ENCODE data around the gene SPTLC1. TPM values are rescaled to one million over a fixed set of nuclear protein-coding genes. Genes with fewer than 3 reads are reported as not detected.

The SPTLC1 gene
- total and polyA plus RNA-seq, 2 of the 13 experiments (the other 11 are each of a cell fraction or from before 2014, with no cell fraction given) = 56.2 to 72.5 TPM

GRCh38 chr9:92138157-92138959 is 23.1 kb upstream of the SPTLC1 start (continued):
- TF ChIP-seq ATF6 (CRISPR knock-in tag; conservative IDR thresholded peaks at IDR 0.05) (no peak), HOXA7 (CRISPR knock-in tag; IDR thresholded peaks at IDR 0.05) (no peak), FOXJ3 (CRISPR knock-in tag; IDR thresholded peaks at IDR 0.05; ENCODE audit: borderline replicate concordance) (no peak), NR2F6 (IDR thresholded peaks at IDR 0.05) (peak; percentile 93), NR2F6 (CRISPR knock-in tag; IDR thresholded peaks at IDR 0.05) (peak; percentile 93), NFATC3 (CRISPR knock-in tag; IDR thresholded peaks at IDR 0.05) (no peak; the same call in 1 of the 2 replicates), NAIF1 (CRISPR knock-in tag; IDR thresholded peaks at IDR 0.05; ENCODE audit: borderline replicate concordance) (no peak), CCAR2 (optimal IDR thresholded peaks at IDR 0.05; ENCODE audit: low read depth, low read length) (no peak), SMAD9 (CRISPR knock-in tag; IDR thresholded peaks at IDR 0.05) (0 out of 2 replicates have a peak, but pooled peaks have one; percentile 27), ZNF510 (CRISPR knock-in tag; IDR thresholded peaks at IDR 0.05; ENCODE audit: low read depth) (no peak), TSC22D2 (CRISPR knock-in tag; IDR thresholded peaks at IDR 0.05; ENCODE audit: borderline replicate concordance) (no peak), ZBTB42 (CRISPR knock-in tag; IDR thresholded peaks at IDR 0.05) (no peak), MIER3 (CRISPR knock-in tag; IDR thresholded peaks at IDR 0.05; ENCODE audit: borderline replicate concordance) (0 out of 2 replicates have a peak, but pooled peaks have one; percentile 42), ONECUT2 (CRISPR knock-in tag; IDR thresholded peaks at IDR 0.05) (no peak), ZNF776 (CRISPR knock-in tag; IDR thresholded peaks at IDR 0.05) (no peak), ZNF737 (CRISPR knock-in tag; IDR thresholded peaks at IDR 0.05; ENCODE audit: borderline replicate concordance) (no peak), CENPBD1 (CRISPR knock-in tag; IDR thresholded peaks at IDR 0.05; ENCODE audit: borderline replicate concordance, low read depth) (no peak), TAF15 (IDR thresholded peaks at IDR 0.05; ENCODE audit: low read depth, low read length, poor library complexity, severe bottlenecking) (no peak), ZNF354B (CRISPR knock-in tag; IDR thresholded peaks at IDR 0.05) (no peak), RFX3 (CRISPR knock-in tag; IDR thresholded peaks at IDR 0.05) (no peak), SOX6 (IDR thresholded peaks at IDR 0.05) (no peak), SOX6 (CRISPR knock-in tag; IDR thresholded peaks at IDR 0.05) (no peak; the same call in 1 of the 2 replicates), ZNF275 (CRISPR knock-in tag; IDR thresholded peaks at IDR 0.05; ENCODE audit: borderline replicate concordance) (peak; percentile 6; the same call in 1 of the 2 replicates)
- TF ChIP-seq, protein P1, sequence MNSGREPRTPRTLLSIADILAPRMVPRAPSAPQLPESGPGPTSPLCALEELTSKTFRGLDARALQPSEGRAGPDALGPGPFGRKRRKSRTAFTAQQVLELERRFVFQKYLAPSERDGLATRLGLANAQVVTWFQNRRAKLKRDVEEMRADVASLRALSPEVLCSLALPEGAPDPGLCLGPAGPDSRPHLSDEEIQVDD (CRISPR knock-in tag; IDR thresholded peaks at IDR 0.05; ENCODE audit: borderline replicate concordance) = no peak
- TF ChIP-seq, protein P2, sequence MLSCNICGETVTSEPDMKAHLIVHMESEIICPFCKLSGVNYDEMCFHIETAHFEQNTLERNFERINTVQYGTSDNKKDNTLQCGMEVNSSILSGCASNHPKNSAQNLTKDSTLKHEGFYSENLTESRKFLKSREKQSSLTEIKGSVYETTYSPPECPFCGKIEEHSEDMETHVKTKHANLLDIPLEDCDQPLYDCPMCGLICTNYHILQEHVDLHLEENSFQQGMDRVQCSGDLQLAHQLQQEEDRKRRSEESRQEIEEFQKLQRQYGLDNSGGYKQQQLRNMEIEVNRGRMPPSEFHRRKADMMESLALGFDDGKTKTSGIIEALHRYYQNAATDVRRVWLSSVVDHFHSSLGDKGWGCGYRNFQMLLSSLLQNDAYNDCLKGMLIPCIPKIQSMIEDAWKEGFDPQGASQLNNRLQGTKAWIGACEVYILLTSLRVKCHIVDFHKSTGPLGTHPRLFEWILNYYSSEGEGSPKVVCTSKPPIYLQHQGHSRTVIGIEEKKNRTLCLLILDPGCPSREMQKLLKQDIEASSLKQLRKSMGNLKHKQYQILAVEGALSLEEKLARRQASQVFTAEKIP (CRISPR knock-in tag; IDR thresholded peaks at IDR 0.05; ENCODE audit: borderline replicate concordance) = no peak
